ENCODE measurements around the gene ZMIZ1.

Gene ZMIZ1

GRCh38 chr10:79200346-79200745 lies 131.6 kb downstream of the ZMIZ1 start:
- DNase-seq (ENCODE audit: low read depth in 2 of 2, low spot score in 1 of 2), result no peak

- DNase-seq (ENCODE audit: low read depth in 2 of 2, low spot score in 1 of 2), result no peak
Observed at GRCh38 chr10:79201706-79202105, 132.9 kb downstream of the ZMIZ1 start.

GRCh38 chr10:79202188-79203013 lies 133.6 kb downstream of the ZMIZ1 start:
- no peak for DNase-seq (ENCODE audit: low read depth in 2 of 2, low spot score in 1 of 2)

GRCh38 chr10:79203014-79203644 lies 134.4 kb downstream of the ZMIZ1 start:
- DNase-seq (ENCODE audit: low read depth in 2 of 2, low spot score in 1 of 2), result no peak

- DNase-seq (ENCODE audit: low read depth in 2 of 2, low spot score in 1 of 2), result no peak
Observed at GRCh38 chr10:79203833-79204232, 135.1 kb downstream of the ZMIZ1 start.

- no peak for DNase-seq (ENCODE audit: low read depth in 2 of 2, low spot score in 1 of 2)
Observed at GRCh38 chr10:79206300-79207095, 137.7 kb downstream of the ZMIZ1 start.

GRCh38 chr10:79207096-79207357 lies 138.3 kb downstream of the ZMIZ1 start:
- DNase-seq (ENCODE audit: low read depth in 2 of 2, low spot score in 1 of 2), result no peak

GRCh38 chr10:79207726-79208125 lies 139.0 kb downstream of the ZMIZ1 start:
- DNase-seq (ENCODE audit: low read depth in 2 of 2, low spot score in 1 of 2), result no peak

- DNase-seq (ENCODE audit: low read depth in 2 of 2, low spot score in 1 of 2), result no peak
Observed at GRCh38 chr10:79208251-79208983, 139.7 kb downstream of the ZMIZ1 start.

- no peak for DNase-seq (ENCODE audit: low read depth in 2 of 2, low spot score in 1 of 2)
Observed at GRCh38 chr10:79209340-79209739, 140.6 kb downstream of the ZMIZ1 start.

- no peak for DNase-seq (ENCODE audit: low read depth in 2 of 2, low spot score in 1 of 2)
Observed at GRCh38 chr10:79209831-79210230, 141.1 kb downstream of the ZMIZ1 start.

GRCh38 chr10:79210672-79211071 lies 141.9 kb downstream of the ZMIZ1 start:
- DNase-seq (ENCODE audit: low read depth in 2 of 2, low spot score in 1 of 2), result no peak

GRCh38 chr10:79211616-79212015 lies 142.8 kb downstream of the ZMIZ1 start:
- no peak for DNase-seq (ENCODE audit: low read depth in 2 of 2, low spot score in 1 of 2)

- DNase-seq (ENCODE audit: low read depth in 2 of 2, low spot score in 1 of 2), result no peak
Observed at GRCh38 chr10:79215531-79215930, 146.8 kb downstream of the ZMIZ1 start.

GRCh38 chr10:79219322-79219957 lies 150.7 kb downstream of the ZMIZ1 start:
- no peak for DNase-seq (ENCODE audit: low read depth in 2 of 2, low spot score in 1 of 2)

- DNase-seq (ENCODE audit: low read depth in 2 of 2, low spot score in 1 of 2), result no peak
Observed at GRCh38 chr10:79220307-79220706, 151.5 kb downstream of the ZMIZ1 start.

- no peak for DNase-seq (ENCODE audit: low read depth in 2 of 2, low spot score in 1 of 2)
Observed at GRCh38 chr10:79221110-79222051, 152.6 kb downstream of the ZMIZ1 start.

GRCh38 chr10:79222186-79222585 lies 153.4 kb downstream of the ZMIZ1 start:
- DNase-seq (ENCODE audit: low read depth in 2 of 2, low spot score in 1 of 2), result no peak

GRCh38 chr10:79223091-79224048 lies 154.6 kb downstream of the ZMIZ1 start:
- no peak for DNase-seq (ENCODE audit: low read depth in 2 of 2, low spot score in 1 of 2)

Data from stimulated activated CD8-positive, alpha-beta memory T cell treated with anti-CD3 and anti-CD28 coated beads, Interleukin-4, amount 100 ng/mL, for 1 hour (primary cell).